ENCODE results near the gene VPS13D.

The VPS13D gene

GRCh38 chr1:12244585-12244984 is 14.8 kb downstream of the VPS13D start:
- no peaks in the 10 kb centered on the region for H3K9me2 ChIP-seq (replicated peaks; ENCODE audit: control insufficient read depth, low read length)
- H3F3A ChIP-seq (ENCODE audit: control insufficient read depth, insufficient read depth): no peaks in the 10 kb centered on the region
- H4K20me1 ChIP-seq (ENCODE audit: control insufficient read depth, insufficient read depth, low read depth, low read length): no peaks in the 10 kb centered on the region
- H3K79me2 ChIP-seq (ENCODE audit: control insufficient read depth, low read length): no peaks in the 10 kb centered on the region
- no peak overlapping the region for H3K4me2 ChIP-seq (ENCODE audit: low read length)
- no peaks in the 10 kb centered on the region for H3K4me1 ChIP-seq (ENCODE audit: control insufficient read depth, low read length)
- no peaks in the 10 kb centered on the region for H3K9me3 ChIP-seq (ENCODE audit: control insufficient read depth, insufficient read depth, low read length)
- H3K4me3 ChIP-seq (ENCODE audit: low read length): no peak overlapping the region
- no peaks in the 10 kb centered on the region for H3K27me3 ChIP-seq (ENCODE audit: control insufficient read depth, low read length)
- H3K36me3 ChIP-seq (ENCODE audit: control insufficient read depth, low read length): peaks cover 32% of the 10 kb centered on the region
- no peak for TF ChIP-seq CTCF (IDR thresholded peaks at IDR 0.05; ENCODE audit: low read depth, low read length, poor library complexity, severe bottlenecking)
- TF ChIP-seq EZH2phosphoT487 (IDR thresholded peaks at IDR 0.05; ENCODE audit: borderline replicate concordance, low read length): no peak
- H3K27ac ChIP-seq (ENCODE audit: low read depth, low read length): no peak overlapping the region

GRCh38 chr1:12245116-12245515 is 15.3 kb downstream of the VPS13D start:
- Histone ChIP-seq H4K20me1 (ENCODE audit: control insufficient read depth, insufficient read depth, low read depth, low read length) (no peaks in the 10 kb centered on the region), H3K36me3 (ENCODE audit: control insufficient read depth, low read length) (peaks cover 37% of the 10 kb centered on the region), H3K9me2 (replicated peaks; ENCODE audit: control insufficient read depth, low read length) (no peaks in the 10 kb centered on the region), H3K4me3 (ENCODE audit: low read length) (no peak overlapping the region), H3K27ac (ENCODE audit: low read depth, low read length) (no peak overlapping the region), H3K4me1 (ENCODE audit: control insufficient read depth, low read length) (no peaks in the 10 kb centered on the region), H3K9me3 (ENCODE audit: control insufficient read depth, insufficient read depth, low read length) (no peaks in the 10 kb centered on the region), H3K27me3 (ENCODE audit: control insufficient read depth, low read length) (no peaks in the 10 kb centered on the region), H3F3A (ENCODE audit: control insufficient read depth, insufficient read depth) (no peaks in the 10 kb centered on the region), H3K4me2 (ENCODE audit: low read length) (no peak overlapping the region), H3K79me2 (ENCODE audit: control insufficient read depth, low read length) (no peaks in the 10 kb centered on the region)
- no peak for TF ChIP-seq CTCF (IDR thresholded peaks at IDR 0.05; ENCODE audit: low read depth, low read length, poor library complexity, severe bottlenecking)
- TF ChIP-seq EZH2phosphoT487 (IDR thresholded peaks at IDR 0.05; ENCODE audit: borderline replicate concordance, low read length): no peak

GRCh38 chr1:12245733-12246132 is 15.9 kb downstream of the VPS13D start:
- Histone ChIP-seq H3F3A (ENCODE audit: control insufficient read depth, insufficient read depth) (no peaks in the 10 kb centered on the region), H3K9me2 (replicated peaks; ENCODE audit: control insufficient read depth, low read length) (no peaks in the 10 kb centered on the region), H3K27me3 (ENCODE audit: control insufficient read depth, low read length) (no peaks in the 10 kb centered on the region), H3K4me3 (ENCODE audit: low read length) (no peak overlapping the region), H3K79me2 (ENCODE audit: control insufficient read depth, low read length) (no peaks in the 10 kb centered on the region), H3K9me3 (ENCODE audit: control insufficient read depth, insufficient read depth, low read length) (no peaks in the 10 kb centered on the region), H3K4me1 (ENCODE audit: control insufficient read depth, low read length) (no peaks in the 10 kb centered on the region), H3K27ac (ENCODE audit: low read depth, low read length) (no peak overlapping the region), H3K36me3 (ENCODE audit: control insufficient read depth, low read length) (peaks cover 42% of the 10 kb centered on the region), H3K4me2 (ENCODE audit: low read length) (no peak overlapping the region), H4K20me1 (ENCODE audit: control insufficient read depth, insufficient read depth, low read depth, low read length) (no peaks in the 10 kb centered on the region)
- TF ChIP-seq EZH2phosphoT487 (IDR thresholded peaks at IDR 0.05; ENCODE audit: borderline replicate concordance, low read length) (no peak), CTCF (IDR thresholded peaks at IDR 0.05; ENCODE audit: low read depth, low read length, poor library complexity, severe bottlenecking) (no peak)

- no peaks in the 10 kb centered on the region for H3K79me2 ChIP-seq (ENCODE audit: control insufficient read depth, low read length)
- no peaks in the 10 kb centered on the region for H3K9me2 ChIP-seq (replicated peaks; ENCODE audit: control insufficient read depth, low read length)
- H4K20me1 ChIP-seq (ENCODE audit: control insufficient read depth, insufficient read depth, low read depth, low read length): no peaks in the 10 kb centered on the region
- TF ChIP-seq CTCF (IDR thresholded peaks at IDR 0.05; ENCODE audit: low read depth, low read length, poor library complexity, severe bottlenecking) (no peak), EZH2phosphoT487 (IDR thresholded peaks at IDR 0.05; ENCODE audit: borderline replicate concordance, low read length) (no peak)
- H3K27ac ChIP-seq (ENCODE audit: low read depth, low read length): no peak overlapping the region
- H3K4me1 ChIP-seq (ENCODE audit: control insufficient read depth, low read length): no peaks in the 10 kb centered on the region
- H3K4me3 ChIP-seq (ENCODE audit: low read length): no peak overlapping the region
- H3F3A ChIP-seq (ENCODE audit: control insufficient read depth, insufficient read depth): no peaks in the 10 kb centered on the region
- peaks cover 48% of the 10 kb centered on the region for H3K36me3 ChIP-seq (ENCODE audit: control insufficient read depth, low read length)
- H3K9me3 ChIP-seq (ENCODE audit: control insufficient read depth, insufficient read depth, low read length): no peaks in the 10 kb centered on the region
- H3K4me2 ChIP-seq (ENCODE audit: low read length): no peak overlapping the region
- H3K27me3 ChIP-seq (ENCODE audit: control insufficient read depth, low read length): no peaks in the 10 kb centered on the region
These were observed 16.8 kb downstream of the VPS13D start for GRCh38 chr1:12246584-12246983.

Data from DOHH2 (cell line).